Suppressor macrophage (primary cell): Measurements from ENCODE around the gene CPSF2.

Source experiments
- DNase-seq, 4 experiments: peaks; one replicate each; pipeline ENCODE4 v3.0.0-alpha.2; 2020 to 2022
- total RNA-seq, 17 experiments: gene quantifications; one replicate each; lab custom pipeline; 2026; ENCODE audit warnings: mixed read lengths in 6 of 17, inconsistent platforms in 3 of 17; lab: John Stamatoyannopoulos, UW

CPSF2 gene
- total RNA-seq = 41.5 to 191 (median 126) reads per million in 17 experiments

GRCh38 chr14:92121670-92122350 is at the start of gene CPSF2, which contains the start of gene NDUFB1:
Gene CPSF2, plus strand, starts transcription at chr14:92121969. Its CDS starts 9,016 bp downstream, at chr14:92130985.
Gene NDUFB1, minus strand, starts transcription at chr14:92121706. Its CDS starts 4,069 bp downstream, at chr14:92117637.
- DNase-seq = peak; percentile 89 to 95 (median 92)

- no peak for DNase-seq
Measured at GRCh38 chr14:92074555-92074954, 47.2 kb upstream of the CPSF2 start.

- DNase-seq = no peak
Measured at GRCh38 chr14:92088494-92088893, 33.3 kb upstream of the CPSF2 start.

- DNase-seq = peak; percentile 20 to 45 (median 32)
Measured at GRCh38 chr14:92093320-92093719, 28.4 kb upstream of the CPSF2 start.

GRCh38 chr14:92099802-92100201 is 22.0 kb upstream of the CPSF2 start:
- DNase-seq = no peak

- peak in 3 of 4 experiments; percentile 26 to 55 (median 53) for DNase-seq
Measured at GRCh38 chr14:92103363-92103989, 18.3 kb upstream of the CPSF2 start.

- DNase-seq = no peak
Measured at GRCh38 chr14:92105073-92105892, 16.5 kb upstream of the CPSF2 start.

GRCh38 chr14:92105893-92106142 is 16.0 kb upstream of the CPSF2 start:
- DNase-seq = peak; percentile 80 to 91 (median 88)

- DNase-seq = peak; percentile 97 to 100 (median 99)
Measured at GRCh38 chr14:92106143-92106926, 15.4 kb upstream of the CPSF2 start, which contains the start of gene ATXN3. Gene ATXN3, minus strand, starts transcription at chr14:92106582. Its CDS starts 30 bp downstream, at chr14:92106552.

GRCh38 chr14:92108345-92109254 is 13.2 kb upstream of the CPSF2 start:
- DNase-seq = no peak

- no peak for DNase-seq
Measured at GRCh38 chr14:92109490-92109889, 12.3 kb upstream of the CPSF2 start.

GRCh38 chr14:92121207-92121669 is 531 bp upstream of the CPSF2 start:
- peak; percentile 42 to 72 (median 56) for DNase-seq

GRCh38 chr14:92122351-92122677 is 545 bp downstream of the CPSF2 start:
- DNase-seq = no peak

GRCh38 chr14:92122761-92123160 is 992 bp downstream of the CPSF2 start:
- peak in 1 of 4 experiments; percentile 16 for DNase-seq

- no peak for DNase-seq
Measured at GRCh38 chr14:92134456-92134855, 12.7 kb downstream of the CPSF2 start.

GRCh38 chr14:92135269-92135668 is 13.5 kb downstream of the CPSF2 start:
- DNase-seq = peak in 2 of 4 experiments; percentile 57 to 62

- no peak for DNase-seq
Measured at GRCh38 chr14:92143309-92143708, 21.5 kb downstream of the CPSF2 start.

GRCh38 chr14:92143962-92144361 is 22.2 kb downstream of the CPSF2 start:
- DNase-seq = peak in 1 of 4 experiments; percentile 21

GRCh38 chr14:92144708-92145107 is 22.9 kb downstream of the CPSF2 start:
- no peak for DNase-seq

- no peak for DNase-seq
Measured at GRCh38 chr14:92153581-92153980, 31.8 kb downstream of the CPSF2 start.

GRCh38 chr14:92154283-92154942 is 32.6 kb downstream of the CPSF2 start:
- DNase-seq = no peak
